Measurements from ENCODE around the gene SCAF1.

Gene SCAF1, protein sequence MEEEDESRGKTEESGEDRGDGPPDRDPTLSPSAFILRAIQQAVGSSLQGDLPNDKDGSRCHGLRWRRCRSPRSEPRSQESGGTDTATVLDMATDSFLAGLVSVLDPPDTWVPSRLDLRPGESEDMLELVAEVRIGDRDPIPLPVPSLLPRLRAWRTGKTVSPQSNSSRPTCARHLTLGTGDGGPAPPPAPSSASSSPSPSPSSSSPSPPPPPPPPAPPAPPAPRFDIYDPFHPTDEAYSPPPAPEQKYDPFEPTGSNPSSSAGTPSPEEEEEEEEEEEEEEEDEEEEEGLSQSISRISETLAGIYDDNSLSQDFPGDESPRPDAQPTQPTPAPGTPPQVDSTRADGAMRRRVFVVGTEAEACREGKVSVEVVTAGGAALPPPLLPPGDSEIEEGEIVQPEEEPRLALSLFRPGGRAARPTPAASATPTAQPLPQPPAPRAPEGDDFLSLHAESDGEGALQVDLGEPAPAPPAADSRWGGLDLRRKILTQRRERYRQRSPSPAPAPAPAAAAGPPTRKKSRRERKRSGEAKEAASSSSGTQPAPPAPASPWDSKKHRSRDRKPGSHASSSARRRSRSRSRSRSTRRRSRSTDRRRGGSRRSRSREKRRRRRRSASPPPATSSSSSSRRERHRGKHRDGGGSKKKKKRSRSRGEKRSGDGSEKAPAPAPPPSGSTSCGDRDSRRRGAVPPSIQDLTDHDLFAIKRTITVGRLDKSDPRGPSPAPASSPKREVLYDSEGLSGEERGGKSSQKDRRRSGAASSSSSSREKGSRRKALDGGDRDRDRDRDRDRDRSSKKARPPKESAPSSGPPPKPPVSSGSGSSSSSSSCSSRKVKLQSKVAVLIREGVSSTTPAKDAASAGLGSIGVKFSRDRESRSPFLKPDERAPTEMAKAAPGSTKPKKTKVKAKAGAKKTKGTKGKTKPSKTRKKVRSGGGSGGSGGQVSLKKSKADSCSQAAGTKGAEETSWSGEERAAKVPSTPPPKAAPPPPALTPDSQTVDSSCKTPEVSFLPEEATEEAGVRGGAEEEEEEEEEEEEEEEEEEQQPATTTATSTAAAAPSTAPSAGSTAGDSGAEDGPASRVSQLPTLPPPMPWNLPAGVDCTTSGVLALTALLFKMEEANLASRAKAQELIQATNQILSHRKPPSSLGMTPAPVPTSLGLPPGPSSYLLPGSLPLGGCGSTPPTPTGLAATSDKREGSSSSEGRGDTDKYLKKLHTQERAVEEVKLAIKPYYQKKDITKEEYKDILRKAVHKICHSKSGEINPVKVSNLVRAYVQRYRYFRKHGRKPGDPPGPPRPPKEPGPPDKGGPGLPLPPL

DNA sequence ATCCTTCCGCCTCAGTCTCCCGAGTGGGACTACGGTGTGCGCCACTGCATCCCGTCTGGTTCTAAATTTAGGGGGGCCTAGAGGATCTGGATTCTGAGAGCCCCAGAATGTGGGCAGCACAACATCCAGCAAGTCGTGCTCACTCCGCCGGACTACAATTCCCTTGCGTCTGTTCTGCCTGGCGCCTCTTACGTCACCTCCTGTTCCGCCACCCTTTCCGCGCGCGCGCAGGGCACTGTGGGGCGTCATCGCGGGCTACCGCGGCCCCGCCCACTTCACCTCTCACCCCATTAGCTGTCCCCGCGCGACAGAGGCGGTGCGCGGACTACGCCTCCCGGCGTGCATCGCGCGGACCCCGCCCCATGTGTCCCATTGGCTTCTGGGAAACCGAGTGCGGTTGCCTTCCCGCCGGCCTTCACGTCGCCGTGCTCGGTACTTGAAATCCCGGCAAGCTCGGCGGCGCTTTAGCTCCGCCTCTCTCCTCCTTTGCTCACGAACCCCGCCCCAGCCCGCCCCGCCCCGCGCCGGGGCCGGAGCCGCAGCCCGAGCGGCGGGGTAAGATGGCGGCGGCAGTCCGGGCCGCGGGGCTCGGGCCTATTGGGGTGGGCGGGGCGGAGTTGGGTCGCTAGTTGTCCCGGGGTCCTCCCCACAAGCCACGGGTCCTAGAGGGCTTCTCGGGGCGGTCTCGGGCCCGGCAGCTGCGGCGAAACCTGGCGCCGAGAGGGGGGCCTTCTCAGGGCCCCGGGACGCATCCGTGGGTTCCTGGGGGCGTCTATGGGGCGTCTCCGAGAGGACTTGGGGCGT lies at the start of gene SCAF1:
Gene SCAF1 (plus strand): TSS at position 522 of the 804 bp plus-strand sequence. CDS start 2,818 bp downstream, outside the sequence.
- DNase-seq (ENCODE audit: low spot score), result peak; percentile 99

DNA sequence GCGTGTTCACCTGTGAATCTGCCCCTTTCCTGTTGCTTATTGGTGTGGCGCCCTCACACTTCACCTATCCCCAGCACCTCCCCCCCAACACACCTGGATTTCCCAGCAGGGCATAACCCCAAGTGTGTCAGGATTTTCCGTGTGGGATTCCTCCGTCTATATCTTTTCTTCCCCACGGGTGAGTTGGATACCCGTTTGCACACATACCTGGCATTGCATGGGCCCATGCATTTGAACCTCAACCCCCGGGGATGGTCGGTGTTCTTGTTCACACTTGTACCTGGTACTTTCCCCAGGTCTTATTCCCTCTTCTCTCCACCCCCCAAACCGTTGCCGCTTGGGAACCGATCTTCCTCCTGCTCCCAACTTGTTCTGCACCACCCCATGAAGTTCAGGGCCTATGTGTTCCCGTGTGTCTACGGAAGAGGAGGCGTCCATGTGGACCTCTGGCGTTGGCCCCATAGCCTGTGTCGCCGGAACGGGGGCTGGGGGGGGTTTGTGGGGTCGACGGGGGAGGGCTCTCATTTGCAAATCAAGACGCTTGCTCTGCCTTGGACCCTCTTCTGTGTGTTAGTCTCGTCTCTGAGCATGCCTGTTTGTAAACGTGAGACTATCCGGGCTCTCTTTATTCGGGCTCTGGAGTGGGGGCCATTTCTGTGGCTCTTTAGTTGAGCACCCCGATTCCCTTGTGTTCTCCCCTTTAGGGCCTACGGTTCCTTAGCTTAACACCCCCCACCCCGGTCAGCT lies 49.4 kb upstream of the SCAF1 start:
- no peak for DNase-seq (ENCODE audit: low spot score)

DNA sequence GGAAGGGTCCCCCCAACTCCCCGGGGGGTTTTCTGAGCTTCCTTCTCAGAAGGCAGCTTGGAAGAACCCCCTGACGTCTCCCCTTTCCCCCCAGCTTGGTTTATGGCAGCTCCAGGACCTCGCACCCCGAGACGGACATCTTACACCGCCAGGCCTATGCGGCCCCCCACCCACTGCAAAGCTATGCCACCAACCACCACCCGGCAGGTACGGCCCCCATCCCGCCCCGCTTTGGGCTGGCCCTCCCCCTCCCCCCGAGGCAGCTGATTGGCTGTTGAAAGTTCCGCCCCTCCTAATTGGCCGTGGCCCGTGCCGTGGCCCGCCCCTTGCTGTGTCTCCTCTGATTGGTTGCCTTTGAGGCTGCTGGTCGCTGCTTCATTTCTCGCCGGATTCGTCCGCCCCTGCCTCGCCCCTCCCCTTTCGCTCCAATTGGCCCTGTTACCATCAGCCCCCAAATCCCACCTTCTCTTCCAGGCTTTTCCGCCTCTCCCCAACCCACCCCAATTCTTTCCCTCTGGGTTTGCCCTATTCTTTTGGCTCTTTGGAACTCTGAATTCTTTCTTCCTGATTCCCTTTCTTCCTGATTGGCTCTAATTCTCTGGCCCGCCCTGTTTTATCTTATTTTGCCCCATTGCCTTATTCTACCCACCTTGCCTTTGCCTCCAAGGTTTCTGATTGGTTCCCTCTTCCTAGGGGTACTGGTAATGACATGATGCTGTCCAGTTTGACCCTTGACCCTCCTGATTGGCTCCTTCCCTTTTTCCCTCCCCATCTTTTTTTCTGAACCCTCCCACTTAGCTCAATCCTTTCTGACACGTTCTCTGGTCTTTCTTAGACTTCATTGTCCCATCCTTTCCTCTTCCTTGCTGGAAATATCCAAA lies 48.5 kb upstream of the SCAF1 start:
- peak; percentile 98 for DNase-seq (ENCODE audit: low spot score)

DNA sequence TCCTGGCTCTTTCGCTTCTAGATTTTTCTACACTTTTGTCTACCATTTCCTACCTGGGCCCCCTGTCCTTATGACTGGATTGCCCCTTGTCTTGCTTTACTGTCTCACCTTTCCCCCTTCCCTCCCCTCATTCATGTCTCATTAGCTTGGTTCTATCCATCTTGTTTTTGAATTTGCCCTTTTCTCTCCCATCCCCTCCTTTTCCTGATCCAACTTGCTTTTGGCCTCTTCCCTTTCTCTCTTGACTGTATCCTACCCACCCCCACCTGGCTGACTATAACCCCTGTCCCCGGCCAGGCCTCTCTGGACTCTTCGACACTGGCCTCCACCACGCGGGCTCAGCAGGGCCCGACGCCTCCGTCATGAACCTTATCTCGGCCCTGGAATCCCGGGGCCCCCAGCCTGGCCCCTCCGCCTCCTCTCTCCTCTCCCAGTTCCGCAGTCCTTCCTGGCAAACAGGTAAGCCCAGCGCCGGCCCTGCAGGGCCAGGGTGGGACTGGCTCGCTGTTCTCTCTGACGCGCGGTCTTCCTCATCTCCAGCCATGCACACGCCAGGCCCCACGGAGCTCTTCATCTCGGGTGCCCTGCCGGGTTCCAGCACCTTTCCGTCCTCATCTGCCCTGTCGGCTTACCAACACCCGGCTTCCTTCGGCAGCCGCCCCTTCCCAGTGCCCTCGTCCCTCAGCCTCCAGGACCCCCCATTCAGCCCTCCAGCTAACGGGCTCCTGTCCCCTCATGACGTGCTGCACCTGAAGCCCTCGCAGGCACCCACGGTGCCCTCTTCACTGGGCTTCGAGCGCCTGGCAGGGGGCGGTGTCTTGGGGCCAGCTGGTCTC lies 47.6 kb upstream of the SCAF1 start:
- no peak for DNase-seq (ENCODE audit: low spot score)

DNA sequence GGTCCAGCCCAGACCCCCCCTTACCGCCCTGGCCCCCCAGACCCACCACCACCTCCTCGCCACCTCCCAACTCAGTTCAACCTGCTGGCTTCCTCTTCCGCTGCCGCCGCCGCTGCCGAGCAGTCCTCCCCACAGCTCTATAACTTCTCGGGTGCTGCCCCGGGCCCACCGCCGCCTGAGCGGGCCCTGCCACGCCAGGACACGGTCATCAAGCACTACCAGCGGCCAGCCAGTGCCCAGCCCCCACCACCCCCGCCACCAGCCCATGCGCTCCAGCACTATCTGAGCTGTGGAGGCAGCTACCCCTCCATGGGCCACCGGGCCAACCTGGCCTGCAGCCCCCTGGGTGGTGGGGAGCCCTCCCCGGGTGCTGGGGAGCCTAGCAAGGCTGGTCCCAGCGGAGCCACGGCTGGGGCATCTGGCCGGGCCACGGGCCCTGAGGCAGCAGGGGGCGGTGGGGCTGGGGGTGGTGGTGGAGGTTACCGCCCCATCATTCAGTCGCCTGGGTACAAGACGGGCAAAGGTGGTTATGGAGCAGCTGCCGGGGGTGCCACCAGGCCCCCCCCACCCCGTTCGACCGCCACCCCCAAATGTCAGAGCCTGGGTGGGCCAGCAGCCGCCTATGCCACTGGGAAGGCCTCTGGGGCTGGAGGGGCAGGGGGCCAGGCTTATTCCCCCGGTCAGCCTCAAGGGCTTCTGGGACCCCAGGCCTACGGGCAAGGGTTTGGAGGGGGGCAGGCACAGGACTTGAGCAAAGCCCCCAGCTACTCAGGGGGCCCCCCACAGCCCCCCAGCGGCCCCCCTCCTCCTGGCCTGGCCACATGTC lies 46.8 kb upstream of the SCAF1 start:
- no peak for DNase-seq (ENCODE audit: low spot score)

DNA sequence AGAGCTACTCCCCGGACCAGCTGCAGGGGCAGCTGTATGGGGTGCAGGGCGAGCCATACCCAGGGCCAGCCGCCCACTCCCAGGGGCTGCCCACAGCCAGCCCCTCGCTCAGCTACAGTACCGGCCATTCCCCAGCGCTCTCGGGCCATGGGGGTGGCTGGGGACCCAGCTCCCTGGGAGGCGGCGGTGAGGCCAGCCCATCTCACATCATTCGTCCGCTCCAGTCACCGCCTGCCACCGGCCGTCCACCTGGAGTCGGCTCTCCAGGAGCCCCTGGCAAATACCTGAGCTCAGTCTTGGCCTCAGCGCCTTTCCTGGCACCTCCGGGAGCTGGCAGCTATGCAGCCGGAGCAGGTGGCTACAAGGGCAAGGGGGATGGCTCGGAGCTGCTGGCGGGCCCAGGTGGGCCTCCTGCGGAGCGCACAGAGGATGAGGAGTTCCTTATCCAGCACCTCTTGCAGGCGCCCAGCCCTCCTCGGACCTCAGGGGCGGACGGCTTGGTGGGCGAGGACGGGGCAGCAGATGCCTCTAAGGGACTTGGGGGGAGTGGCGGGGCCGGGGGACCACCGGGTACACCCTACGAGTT lies 46.1 kb upstream of the SCAF1 start:
- no peak for DNase-seq (ENCODE audit: low spot score)

DNA sequence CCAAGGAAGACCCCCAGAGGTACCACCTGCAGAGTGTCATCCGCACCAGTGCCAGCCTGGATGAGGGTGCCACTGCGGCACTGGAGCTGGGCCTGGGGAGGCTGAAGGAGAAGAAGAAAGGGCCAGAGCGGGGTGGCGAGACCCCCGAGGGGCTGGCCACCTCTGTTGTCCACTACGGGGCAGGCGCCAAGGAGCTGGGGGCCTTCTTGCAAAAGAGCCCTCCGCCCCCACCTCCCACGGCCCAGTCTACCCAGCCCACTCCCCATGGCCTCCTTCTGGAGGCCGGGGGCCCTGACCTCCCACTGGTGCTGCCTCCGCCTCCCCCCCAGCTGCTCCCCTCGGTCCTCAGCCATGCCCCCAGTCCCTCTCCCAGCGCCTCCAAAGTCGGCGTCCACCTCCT lies 45.6 kb upstream of the SCAF1 start:
- DNase-seq (ENCODE audit: low spot score), result no peak

DNA sequence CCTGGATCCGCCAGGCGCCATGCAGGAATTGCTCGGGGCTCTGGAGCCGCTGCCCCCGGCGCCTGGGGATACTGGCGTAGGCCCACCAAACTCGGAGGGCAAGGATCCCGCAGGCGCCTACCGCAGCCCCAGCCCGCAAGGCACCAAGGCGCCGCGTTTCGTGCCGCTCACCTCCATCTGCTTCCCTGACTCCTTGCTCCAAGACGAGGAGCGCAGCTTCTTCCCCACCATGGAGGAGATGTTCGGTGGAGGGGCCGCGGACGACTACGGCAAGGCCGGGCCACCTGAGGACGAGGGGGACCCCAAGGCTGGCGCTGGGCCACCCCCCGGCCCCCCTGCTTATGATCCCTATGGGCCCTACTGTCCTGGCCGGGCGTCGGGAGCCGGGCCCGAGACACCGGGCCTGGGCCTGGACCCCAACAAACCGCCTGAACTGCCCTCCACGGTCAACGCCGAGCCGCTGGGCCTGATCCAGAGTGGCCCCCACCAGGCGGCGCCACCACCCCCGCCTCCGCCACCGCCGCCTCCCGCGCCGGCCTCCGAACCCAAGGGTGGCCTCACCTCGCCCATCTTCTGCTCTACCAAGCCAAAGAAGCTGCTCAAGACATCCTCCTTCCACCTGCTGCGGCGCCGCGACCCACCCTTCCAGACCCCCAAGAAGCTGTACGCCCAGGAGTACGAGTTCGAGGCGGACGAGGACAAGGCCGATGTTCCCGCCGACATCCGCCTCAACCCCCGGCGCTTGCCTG lies 44.9 kb upstream of the SCAF1 start:
- no peak for DNase-seq (ENCODE audit: low spot score)

DNA sequence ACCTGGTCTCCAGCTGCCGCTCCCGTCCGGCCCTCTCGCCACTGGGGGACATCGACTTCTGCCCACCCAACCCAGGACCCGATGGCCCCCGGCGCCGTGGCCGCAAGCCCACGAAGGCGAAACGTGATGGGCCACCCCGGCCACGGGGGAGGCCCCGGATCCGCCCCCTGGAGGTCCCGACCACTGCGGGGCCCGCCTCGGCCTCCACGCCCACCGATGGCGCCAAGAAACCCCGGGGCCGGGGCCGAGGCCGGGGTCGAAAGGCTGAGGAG lies 44.4 kb upstream of the SCAF1 start:
- no peak for DNase-seq (ENCODE audit: low spot score)

DNA sequence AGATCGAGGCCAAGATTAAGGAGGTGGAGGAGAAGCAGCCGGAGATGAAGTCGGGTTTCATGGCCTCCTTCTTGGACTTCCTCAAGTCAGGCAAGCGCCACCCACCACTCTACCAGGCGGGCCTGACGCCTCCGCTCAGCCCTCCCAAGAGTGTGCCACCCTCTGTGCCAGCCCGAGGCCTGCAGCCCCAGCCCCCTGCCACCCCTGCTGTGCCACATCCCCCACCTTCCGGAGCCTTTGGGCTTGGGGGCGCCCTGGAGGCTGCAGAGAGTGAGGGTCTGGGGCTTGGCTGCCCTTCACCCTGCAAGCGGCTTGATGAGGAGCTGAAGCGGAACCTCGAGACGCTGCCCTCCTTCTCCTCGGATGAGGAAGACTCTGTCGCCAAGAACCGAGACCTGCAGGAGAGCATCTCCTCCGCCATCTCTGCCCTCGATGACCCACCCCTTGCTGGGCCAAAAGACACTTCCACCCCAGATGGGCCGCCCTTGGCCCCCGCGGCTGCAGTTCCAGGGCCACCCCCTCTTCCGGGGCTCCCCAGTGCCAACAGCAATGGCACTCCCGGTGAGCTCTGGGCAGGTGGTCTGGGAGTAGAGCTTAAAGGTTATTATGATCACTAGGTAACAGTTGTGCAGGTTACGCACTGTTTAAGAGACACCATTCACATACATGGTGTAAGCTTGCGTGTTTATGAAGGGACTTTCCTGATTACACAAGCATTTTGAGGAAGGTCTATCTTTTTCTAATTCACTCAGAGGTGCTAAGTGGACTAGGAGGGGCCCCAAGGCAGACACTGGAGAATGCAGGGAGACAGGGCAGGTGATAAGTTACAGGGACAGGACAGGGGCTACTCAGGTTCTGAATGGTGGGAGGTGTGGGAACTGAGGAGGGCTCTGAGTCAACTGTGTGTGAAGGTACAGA lies 42.4 kb upstream of the SCAF1 start:
- no peak for DNase-seq (ENCODE audit: low spot score)

DNA sequence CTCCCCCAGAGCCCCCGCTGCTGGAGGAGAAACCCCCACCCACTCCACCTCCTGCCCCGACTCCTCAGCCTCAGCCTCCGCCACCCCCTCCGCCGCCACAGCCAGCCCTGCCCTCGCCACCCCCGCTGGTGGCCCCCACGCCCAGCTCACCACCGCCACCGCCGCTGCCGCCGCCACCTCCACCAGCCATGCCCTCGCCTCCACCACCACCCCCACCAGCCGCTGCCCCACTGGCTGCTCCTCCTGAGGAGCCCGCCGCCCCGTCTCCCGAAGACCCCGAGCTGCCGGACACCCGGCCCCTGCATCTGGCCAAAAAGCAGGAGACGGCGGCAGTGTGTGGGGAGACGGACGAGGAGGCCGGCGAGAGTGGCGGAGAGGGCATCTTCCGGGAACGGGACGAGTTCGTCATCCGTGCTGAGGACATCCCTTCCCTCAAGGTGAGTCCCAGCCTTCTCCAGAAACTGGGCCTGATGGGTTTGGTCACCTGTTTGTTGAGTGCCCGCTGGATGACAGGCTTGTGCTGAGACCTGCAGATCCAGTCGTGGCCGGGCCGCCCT lies 40.4 kb upstream of the SCAF1 start:
- no peak for DNase-seq (ENCODE audit: low spot score)

DNA sequence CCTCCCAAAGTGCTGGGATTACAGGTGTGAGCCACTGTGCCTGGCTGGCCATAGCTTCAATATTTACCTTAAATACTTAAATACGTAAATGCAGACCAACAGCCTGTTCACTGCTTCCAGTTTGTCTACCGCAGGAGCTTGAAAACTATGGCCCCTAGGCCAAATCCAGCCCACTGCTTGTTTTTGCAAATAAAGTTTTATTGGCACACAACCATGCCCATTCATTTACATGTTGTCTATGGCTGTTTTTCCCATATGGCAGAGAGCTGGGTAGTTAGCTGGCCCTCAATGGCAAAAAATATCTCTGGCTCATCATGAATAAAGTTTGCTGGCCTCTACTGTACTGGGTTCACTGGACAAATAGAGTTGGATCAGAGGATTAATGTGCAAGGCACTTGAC lies 39.2 kb upstream of the SCAF1 start:
- DNase-seq (ENCODE audit: low spot score), result no peak

DNA sequence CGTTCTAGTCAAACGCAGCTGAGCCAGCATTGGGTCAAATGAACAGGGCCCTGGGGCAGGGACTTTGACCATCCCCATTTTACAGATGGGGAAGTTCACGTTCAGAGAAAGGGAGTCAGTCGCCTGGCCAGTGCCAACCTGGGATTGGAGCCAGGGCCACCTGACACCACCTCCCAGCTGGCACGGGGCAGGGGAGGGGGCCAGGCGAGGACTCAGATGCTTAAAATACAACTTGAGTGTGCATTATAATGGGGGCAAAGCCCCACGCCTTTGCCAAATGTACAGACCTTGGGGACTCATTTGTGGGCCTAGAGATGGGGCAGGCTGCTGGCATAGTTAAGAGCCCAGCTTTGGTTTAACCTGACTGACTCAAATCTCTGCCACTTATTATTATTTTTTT lies 36.4 kb upstream of the SCAF1 start:
- no peak for DNase-seq (ENCODE audit: low spot score)

DNA sequence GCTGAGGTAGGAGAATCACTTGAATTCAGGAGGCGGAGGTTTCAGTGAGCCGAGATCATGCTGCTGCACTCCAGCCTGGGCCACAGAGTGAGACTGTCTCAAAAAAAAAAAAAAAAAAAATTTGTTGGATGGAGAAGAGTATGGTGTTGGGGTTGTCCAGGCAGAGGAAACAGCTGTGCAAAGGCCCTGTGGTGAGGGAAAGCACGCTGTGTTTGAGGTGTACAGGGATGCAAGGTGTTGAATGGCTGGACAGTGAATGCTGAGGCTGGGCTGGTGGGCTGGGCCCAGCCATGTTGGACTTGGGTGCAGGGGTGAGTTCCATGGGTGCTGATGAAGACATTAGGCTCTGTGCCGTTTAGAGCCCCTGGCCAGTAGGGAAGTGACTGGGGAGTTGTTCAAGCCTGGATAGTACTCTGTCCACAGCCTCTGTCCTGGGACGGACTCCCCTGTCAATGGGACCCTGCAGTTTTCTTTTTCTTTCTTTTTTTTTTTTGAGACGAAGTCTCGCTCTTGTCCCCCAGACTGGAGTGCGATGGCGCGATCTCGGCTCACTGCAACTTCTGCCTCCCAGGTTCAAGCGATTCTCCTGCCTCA lies 32.4 kb upstream of the SCAF1 start:
- DNase-seq (ENCODE audit: low spot score), result no peak

DNA sequence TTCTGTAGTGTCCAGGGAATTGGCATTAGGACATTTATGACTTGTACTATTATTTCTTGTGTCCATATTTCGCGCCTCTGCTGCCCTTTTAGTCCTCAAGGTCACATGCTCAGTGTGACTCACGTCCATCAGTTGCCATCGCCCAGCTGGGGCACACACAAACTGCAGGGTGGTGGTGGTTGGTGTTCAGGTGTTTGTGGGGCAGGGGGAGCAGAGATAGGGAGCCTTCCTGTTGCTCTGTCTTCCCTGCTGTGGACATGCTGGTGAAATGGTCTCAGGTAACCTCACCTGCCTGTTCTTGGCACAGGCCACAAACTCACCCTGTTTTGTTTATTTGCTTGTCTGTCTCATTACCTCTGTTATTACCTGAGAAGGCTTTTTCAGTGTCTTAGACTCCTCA lies 28.6 kb upstream of the SCAF1 start:
- DNase-seq (ENCODE audit: low spot score), result no peak
